Right renal cortex interstitium (tissue), 3 donors: Measurements from ENCODE around the gene RLN3. TPM values are rescaled to one million over a fixed set of nuclear protein-coding genes. Genes with fewer than 3 reads are reported as not detected.

ENCODE experiments used
- DNase-seq, 3 donors: peaks; one replicate each; pipeline ENCODE4 v3.0.0-alpha.2; 2013; ENCODE audit warnings: low read depth in 3 of 3, low spot score in 2 of 3
- polyA plus RNA-seq, 3 donors: library from polyadenylated mRNA; unstranded; fragments of 120-200 nt; gene quantifications; one replicate each; pipeline ENCODE4 v1.2.1, GENCODE V29; 2013; ENCODE audit not compliant: insufficient read length in 3 of 3

RLN3 gene
- polyA plus RNA-seq, 3 donors, result not detected

DNA sequence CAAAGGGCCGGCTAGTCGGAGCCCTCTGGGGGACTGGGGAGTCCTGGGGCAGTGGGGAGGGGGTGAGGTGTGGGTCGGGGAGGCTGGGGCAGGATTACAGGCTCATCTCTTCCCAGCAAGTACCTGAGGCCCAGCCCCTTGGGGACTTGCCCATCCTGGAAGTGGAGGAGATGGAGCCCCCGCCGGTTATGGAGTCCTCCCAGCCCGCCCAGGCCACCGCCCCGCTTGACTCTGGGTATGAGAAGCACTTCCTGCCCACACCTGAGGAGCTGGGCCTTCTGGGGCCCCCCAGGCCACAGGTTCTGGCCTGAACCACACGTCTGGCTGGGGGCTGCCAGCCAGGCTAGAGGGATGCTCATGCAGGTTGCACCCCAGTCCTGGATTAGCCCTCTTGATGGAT is 24.0 kb downstream of the RLN3 start:
- no peak for DNase-seq

DNA sequence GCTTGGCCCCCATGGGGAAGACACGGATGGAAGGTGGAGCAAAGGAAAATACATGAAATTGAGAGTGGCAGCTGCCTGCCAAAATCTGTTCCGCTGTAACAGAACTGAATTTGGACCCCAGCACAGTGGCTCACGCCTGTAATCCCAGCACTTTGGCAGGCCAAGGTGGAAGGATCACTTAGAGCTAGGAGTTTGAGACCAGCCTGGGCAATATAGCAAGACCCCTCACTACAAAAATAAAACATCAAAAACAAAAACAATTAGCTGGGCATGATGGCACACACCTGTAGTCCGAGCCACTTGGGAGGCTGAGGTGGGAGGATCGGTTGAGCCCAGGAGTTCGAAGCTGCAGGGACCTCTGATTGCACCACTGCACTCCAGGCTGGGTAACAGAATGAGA is 24.5 kb downstream of the RLN3 start:
- DNase-seq, result no peak

DNA sequence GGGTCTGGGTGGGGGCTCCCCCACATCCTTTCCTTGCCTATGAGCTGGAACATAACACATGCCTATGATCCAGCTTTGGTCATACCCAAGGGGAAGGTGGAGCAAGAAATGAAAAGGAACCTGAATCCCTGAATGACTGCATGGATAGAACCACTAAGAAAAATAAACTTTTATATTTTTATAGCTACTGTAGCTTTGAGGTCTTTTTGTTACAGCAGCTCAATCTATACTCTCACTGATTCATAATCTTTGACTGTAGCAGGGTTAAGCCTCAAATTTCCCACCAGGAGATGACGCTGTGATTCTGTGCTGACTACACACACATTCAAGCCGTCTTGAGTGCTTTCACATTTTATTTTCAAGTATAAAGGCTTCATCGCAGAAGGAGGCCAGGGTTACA is 25.1 kb downstream of the RLN3 start:
- DNase-seq, result no peak

DNA sequence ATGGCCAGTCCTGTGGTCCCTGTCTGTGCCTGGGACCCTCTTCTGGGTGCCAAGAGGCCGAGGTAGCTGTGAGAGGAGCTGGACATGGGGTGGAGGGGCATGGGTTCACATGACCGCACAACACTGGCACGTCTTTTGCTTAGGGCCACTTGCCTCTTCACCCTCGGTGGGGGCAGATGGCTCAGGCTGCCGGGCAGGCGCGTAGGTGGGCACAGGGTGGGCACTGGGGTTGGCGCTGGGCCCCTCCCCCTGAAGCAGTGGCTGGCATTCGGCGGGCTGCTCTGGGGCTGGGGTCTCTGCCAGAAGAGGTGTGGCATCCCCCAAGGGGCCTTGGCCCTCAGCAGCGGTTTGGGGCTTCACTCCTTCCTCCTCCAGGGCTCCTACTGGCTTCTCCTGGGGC is 25.6 kb downstream of the RLN3 start:
- no peak for DNase-seq

DNA sequence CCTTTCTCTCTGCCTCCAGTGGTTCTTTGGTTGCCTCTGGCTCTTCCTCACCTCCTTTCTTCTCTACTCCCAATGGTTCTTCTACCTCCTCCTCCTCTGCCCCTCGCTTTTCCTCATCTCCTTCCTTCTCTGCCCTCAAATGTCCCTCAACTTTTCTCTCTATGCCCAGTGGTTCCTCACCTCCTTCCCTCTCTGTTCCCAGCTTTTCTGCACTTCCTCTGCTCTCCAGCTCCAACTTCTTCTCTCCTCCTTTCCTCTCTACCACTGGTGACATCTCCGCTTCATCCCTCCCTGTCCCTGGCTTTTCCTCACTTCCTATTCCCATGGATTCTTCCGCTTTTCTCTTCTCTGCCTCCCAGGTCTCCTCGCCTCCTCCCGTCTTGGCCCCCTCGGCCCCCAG is 26.2 kb downstream of the RLN3 start:
- DNase-seq, result no peak

DNA sequence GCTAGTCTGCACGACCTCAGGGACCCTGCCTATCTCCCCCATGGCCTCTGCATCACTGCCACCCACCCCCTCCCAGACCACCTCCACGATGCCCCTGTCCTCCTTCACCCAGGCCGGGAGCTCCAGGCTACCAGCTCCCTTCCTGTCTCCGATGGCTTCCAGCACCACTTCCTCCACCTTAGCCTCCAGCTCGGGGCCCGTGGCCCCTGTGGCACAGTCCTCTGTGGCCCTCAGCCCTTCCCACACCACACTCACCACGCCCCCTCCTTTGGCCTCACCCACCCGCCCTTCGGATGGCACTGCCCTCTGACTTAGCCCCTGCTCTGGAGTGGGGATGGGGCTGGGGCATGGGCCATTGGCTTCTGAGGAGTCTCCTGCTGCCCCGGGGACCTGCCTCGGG is 26.8 kb downstream of the RLN3 start:
- DNase-seq, result no peak

DNA sequence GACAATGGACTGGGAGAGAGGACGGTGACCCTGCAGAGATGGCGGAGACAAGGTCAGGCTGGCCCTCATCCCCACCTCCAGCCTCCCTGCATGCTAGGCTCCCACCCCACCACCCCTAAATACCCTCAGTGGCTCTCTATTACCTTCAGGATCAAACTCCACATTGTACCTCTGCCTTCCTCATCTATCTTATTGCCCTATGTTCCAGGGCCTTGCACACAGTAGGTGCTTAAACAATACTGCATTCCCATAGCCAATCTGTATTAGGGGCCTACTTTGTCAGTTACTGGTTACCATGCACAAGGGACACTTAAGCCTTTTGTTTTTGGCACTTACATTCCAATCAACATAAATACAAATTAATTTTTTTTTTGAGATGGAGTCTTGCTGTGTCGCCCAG is 27.4 kb downstream of the RLN3 start:
- no peak for DNase-seq

DNA sequence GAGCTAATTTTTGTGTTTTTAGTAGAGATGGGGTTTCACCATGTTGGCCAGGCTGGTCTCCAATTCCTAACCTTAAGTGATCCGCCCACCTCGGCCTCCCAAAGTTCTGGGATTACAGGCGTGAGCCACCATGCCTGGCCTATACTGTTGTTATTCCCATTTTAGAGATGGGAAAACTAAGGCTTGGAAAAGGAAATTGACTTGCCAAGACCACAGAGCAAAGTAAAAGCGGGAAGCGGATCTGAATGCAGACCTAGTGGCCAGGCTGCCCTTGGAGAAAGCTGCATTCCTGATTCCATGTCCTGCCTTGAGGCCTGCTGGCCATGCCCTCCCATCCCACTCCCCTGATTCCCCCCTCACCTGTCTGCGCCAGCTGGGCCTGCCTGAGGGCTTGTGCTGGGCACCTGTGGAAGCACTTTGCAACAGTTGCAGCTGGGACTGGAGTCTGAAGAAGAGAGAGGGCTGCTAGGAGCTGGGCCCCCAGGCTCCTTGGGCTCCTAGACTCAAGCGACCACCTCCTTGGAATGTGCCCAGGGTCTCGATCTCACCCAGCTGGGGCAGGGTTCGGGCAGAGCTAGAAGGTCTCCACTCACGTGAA is 28.2 kb downstream of the RLN3 start:
- DNase-seq, result no peak

DNA sequence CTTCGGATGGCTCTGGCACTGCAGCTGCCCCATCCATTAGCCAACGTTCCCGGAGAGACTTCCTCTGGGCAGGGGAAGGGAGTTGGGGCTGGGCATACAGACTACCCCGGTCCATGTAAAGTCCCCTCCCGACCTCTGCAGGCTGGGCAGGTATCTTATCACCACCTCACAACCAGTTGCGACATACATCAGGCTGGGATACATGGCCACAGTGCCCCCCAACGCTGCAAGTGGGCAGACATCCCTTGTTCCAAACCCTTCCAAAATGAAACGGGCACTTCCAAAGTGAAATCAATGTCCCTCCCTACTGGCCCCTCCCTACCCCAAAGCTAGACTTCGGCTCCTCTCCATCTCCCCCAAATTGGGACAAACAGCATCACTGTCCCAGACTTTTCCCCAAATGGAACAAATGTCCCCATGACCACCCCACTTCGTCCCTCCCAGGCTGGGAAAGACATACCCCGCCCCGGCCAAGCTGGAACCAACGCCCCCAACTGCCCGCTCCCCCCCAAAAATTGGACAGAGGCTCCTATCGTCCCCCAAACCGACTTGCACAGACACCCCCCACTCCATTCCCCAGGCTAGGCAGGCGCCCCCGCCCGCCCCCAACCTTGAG is 28.9 kb downstream of the RLN3 start:
- no peak for DNase-seq

DNA sequence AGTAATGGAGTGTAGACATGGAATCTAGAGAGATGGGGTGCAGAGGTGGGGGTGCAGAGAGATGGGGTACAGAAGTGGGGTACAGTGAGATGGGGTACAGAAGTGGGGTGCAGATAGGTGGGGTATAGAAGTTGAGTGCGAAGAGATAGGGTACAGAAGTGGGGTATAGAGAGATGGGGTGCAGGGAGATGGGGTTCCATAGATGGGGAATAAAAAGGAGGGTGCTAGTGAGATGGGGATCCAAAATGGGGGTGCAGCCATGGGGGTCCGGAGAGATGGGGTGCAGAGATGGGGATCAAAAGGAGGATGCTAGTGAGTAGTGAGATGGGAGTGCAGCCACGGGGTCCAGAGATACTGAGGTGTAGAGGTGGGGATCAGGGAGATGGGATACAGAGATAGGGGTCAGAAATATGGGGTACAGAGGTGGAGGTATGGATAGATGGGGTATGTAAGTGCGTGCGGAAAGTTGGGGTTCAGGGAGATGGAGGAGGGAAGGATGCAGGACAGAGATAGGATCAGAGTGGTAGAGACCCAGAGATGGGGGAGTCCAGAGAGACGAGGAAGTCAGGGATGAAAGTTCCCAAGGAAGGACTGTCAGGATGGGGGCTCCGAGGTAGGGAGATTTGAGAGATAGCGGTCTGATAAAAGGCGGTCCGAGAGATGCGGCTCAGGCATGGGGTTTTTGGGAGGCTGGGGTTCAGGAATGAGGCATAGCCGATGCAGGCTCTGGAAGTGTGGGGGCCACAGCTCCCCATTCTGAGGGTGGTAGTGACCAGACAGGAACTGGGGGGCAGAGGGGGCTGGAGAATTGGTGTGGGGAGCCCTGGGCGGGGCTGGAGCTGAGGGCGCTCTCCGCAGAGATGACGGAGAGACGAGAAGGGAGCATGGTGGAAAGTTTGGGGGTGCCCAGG is 30.5 kb downstream of the RLN3 start:
- no peak for DNase-seq

DNA sequence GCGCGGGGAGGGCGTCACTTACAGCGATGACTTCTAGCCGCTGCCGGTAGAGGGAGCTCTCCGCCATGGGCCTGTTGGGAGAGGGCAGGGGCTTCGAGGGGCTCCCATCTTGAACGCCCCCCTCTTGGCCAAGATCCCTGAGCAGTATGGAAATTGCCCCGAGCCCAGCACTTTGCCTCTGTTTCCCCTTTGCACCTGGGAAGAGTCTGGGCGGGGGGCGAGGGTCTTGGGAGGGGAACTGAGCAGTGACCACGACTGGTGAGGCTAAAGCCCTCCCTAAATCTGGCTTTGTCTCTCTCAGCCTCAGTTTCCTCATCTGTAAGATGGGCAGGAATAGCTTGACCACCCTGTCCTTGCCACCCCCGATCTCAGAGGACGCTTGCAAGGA is 31.1 kb downstream of the RLN3 start:
- DNase-seq, result no peak

DNA sequence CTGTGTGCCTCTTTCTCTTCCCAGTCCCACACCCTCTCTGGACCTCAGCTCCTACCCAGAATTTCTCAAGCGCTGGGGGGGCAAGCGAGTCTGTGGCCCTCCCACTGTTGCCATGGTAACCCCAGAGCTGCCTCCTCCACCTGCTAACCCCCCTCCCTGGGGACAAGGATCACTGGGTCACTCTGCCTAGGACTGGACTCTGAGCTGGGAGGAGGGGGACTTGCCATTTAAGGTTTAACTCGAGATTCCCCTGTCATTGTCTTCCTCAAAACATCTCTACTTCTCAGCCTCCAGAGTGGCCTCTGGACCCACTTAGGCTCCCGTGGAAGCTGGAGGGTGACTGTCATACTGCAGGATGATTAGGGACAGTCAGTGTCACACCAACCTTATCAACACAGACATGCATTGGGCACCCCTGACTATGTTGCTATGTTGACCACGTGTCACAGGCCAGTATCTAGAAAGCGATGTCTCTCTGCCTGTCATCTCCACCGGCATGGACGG is 31.8 kb downstream of the RLN3 start:
- DNase-seq, result no peak

DNA sequence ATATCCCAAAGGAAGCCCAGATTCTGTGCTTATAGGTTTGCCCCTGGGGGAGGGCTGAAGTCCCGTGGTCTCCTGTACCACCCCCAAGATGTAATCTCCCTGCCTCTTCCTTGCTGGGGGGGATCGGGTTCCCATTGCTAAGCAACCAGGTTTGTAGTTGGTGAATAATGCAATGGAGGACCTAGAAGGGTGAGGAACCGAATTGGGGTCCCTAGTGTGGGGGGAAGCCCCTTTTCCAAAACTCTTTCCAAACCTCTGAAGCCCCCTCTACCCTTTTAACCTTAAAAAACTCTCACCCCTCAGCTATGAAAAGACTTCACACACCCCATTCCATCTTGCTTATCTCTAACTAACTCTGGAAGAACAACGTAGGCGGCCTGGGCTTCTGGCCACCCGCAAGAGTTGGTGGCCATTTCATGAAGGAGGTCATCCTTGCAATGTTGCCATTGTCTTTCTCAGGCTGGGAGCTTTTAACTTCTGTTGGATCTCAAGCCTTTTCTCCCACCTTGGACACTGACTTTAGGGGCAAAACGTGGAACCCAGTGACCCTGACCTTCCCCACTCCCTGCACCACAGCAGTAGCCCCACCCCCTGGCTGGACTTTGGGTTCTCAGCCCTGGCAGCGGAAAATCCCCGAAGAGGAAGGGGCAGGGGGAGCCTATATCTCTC is 33.3 kb downstream of the RLN3 start:
- no peak for DNase-seq

DNA sequence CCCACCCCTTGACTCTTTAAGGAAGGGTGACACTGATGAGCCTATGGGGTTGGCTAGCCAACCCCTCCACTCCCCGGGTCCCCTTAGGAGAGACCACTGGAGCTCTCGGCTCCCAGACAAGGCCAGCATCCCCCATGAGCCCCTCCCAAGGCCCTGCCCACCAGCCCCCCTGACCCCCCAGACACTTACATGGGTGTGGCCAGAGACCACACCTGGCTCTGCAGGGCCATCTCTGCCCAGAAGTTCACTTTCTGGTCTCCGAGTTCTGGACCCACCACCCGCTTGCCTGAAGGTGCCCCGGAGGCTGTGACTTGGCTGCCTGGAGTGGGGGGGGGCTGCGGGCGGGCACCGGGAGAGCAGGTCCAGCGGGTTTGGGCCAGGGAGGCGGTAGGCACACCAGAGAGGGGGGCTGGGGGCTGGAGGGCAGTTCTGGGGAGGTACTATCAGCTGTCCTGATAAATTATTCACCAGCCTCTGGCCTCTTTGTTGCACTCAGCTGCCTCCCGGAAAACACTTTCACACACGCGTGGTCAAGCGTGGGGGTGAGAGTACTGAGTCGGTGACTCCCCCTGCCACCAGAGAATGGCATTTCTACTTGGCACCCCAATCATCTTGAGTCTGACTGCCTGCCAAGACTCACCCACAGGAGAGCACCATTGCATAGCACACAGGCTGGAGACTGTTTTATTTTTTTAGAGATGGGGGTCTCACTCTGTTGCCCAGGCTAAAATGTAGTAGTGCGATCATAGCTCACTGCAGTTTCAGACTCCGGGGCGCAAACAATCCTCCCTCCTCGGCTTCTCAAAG is 34.0 kb downstream of the RLN3 start, which contains the start of gene PALM3:
TSS of gene PALM3 (minus strand) at position 326 of the 807 bp plus-strand sequence. CDS start at position 230, 96 bp downstream.
- DNase-seq, result no peak

DNA sequence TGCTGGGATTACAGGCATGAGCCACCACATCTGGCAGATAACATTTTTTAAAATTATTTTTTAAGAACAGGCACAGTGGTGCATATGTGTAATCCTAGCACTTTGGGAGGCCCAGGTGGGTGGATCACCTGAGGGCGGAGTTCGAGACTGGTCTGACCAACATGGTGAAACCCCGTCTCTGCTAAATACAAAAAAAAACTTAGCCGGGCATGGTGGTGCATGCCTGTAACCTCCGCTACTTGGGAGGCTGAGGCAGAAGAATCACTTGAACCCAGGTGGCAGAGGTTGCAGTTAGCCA is 34.6 kb downstream of the RLN3 start:
- DNase-seq, result no peak

DNA sequence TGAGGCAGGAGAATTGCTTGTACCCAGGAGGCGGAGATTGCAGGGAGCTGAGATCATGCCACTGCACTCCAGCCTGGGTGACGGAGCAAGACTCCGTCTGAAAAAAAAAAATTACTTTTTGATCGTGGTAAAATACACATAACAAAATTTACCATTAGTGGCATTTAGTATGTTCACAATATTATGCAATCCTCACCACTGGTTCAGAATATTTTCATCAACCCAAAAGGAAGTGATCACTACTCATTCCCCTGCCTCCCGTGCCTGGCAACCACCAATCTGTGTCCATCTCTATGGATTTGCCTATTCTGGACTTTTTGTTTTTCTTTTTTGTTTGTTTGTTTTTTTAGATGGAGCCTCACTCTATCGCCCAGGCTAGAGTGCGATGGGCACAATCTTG is 35.2 kb downstream of the RLN3 start:
- no peak for DNase-seq

DNA sequence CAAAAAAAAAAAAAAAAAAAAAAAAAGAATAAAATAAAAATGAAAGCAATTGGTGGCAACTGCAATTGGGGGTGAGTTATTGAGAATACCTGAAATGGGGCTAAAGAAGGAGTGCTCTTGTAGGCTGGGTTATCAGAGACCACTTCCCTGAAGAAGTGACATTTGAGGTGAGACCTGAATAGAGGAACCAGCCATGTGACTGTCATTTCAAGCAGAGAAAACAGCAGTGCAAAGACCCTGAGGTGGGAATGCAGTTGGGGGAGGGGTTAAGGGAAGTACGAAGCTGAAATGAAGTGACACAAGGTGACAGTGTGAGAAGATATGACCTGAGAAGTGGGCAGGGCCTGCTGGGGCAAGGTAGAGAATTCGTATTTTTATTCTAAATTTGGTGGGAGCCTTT is 38.2 kb downstream of the RLN3 start:
- no peak for DNase-seq

DNA sequence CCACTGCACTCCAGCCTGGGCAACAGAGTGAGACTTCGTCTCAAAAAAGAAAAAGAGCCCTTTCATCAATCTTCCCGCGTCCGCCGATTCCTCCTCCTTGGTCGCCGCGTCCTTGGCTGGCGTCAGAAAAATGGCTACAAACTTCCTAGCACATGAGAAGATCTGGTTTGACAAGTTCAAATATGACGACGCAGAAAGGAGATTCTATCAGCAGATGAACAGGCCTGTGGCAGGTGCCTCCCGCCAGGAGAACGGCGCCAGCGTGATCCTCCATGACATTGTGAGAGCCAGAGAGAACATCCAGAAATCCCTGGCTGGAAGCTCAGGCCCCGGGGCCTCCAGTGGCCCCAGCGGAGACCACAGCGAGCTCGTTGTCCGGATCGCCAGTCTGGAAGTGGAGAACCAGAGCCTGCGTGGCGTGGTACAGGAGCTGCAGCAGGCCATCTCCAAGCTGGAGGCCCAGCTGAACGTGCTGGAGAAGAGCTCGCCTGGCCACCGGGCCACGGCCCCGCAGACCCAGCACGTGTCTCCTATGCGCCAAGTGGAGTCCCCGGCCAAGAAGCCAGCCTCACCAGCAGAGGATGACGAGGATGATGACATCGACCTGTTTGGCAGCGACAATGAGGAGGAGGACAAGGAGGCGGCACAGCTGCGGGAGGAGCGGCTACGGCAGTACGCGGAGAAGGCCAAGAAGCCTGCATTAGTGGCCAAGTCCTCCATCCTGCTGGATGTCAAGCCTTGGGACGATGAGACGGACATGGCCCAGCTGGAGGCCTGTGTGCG is 42.5 kb downstream of the RLN3 start:
- no peak for DNase-seq

DNA sequence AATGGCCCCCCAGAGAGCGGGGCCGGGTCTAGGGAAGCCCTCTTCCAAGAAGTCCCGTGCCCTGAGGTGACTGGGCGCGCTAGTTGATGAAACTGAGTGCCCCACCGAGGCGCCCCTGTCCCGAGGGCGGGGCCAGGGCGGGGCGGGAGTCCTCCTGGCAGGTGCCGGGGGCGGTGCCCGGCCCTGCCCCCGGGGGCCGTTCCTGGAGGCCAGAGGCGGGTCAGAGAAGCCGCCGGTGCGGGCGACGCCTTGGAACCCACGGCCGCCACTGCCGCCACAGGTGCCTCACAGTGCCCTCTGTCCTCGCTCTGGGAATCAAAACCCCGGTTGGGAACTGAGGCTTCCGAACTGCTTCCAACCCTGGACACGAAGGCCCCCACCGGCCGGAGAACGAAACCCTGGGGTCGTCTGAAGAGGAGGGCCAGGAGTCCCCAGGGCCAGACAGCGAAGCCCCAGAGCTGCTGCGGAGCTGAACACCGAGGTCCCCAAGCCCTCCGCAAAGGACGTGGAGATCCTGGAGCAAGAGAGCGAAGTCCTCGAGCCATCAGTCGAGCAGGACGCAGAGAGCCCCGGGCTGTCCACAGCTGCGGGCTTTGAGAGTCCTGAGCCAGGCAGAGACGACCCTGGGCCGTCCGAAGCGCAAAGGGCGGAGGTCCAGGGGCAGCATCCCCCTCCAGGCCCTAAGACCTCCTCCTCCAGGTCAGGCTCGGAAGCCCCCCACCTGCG is 44.8 kb downstream of the RLN3 start, which contains the start of gene MISP3:
TSS of gene MISP3 (plus strand) at position 252 of the 726 bp plus-strand sequence. CDS start 524 bp downstream, outside the sequence.
- no peak for DNase-seq
